SK-N-SH treated with all-trans-retinoic acid at 6 μM for 48 hours (cell line): ENCODE results near the gene BLMH.

ENCODE experiments used
- ATAC-seq: fragments of 200-7000 bp; cut with Tn5 transposase; 3 replicates; pipeline ENCODE4 v1.9.1; 2020; ENCODE audit warnings: mild to moderate bottlenecking, moderate library complexity
- ARNTL ChIP-seq: fragments of 450-650 bp; formaldehyde crosslinking; IDR thresholded peaks from 2 replicates; pipeline ENCODE4 v1.5.0; 2020; ENCODE audit warnings: low read depth, mild to moderate bottlenecking, moderate library complexity, borderline replicate concordance
- BACH2 ChIP-seq: fragments of 250-450 bp; sonication (Bioruptor Pico); IDR thresholded peaks from 2 replicates; pipeline ENCODE4 v1.9.0; 2021; ENCODE audit warnings: mild to moderate bottlenecking, borderline replicate concordance
- CREB5 ChIP-seq: fragments of 250-450 bp; sonication (Bioruptor Pico); IDR thresholded peaks from 2 replicates; pipeline ENCODE4 v1.5.1; 2020; ENCODE audit warnings: low read depth, mild to moderate bottlenecking, moderate library complexity
- ESRRG ChIP-seq: fragments of 250-450 bp; sonication (Bioruptor Pico); IDR thresholded peaks from 2 replicates; pipeline ENCODE4 v1.6.1; 2021; ENCODE audit warnings: mild to moderate bottlenecking
- GLIS3 ChIP-seq: fragments of 250-450 bp; sonication (Bioruptor Pico); IDR thresholded peaks from 2 replicates; pipeline ENCODE4 v1.5.0; 2020; ENCODE audit warnings: mild to moderate bottlenecking, moderate library complexity
- OSR1 ChIP-seq: fragments of 250-450 bp; sonication (Bioruptor Pico); IDR thresholded peaks from 2 replicates; pipeline ENCODE4 v1.8.0; 2022; ENCODE audit warnings: moderate library complexity, mild to moderate bottlenecking, inconsistent platforms
- POU6F1 ChIP-seq: fragments of 250-450 bp; sonication (Bioruptor Pico); IDR thresholded peaks from 2 replicates; pipeline ENCODE4 v1.8.0; 2021; ENCODE audit warnings: low read depth, mild to moderate bottlenecking, moderate library complexity, borderline replicate concordance
- PPARA ChIP-seq: fragments of 250-450 bp; sonication (Bioruptor Pico); IDR thresholded peaks from 2 replicates; pipeline ENCODE4 v1.5.0; 2020; ENCODE audit warnings: mild to moderate bottlenecking, borderline replicate concordance
- RARB ChIP-seq: fragments of 250-450 bp; sonication (Bioruptor Pico); IDR thresholded peaks from 2 replicates; pipeline ENCODE4 v1.8.0; 2021; ENCODE audit warnings: mild to moderate bottlenecking, moderate library complexity
- SNAI2 ChIP-seq: fragments of 250-450 bp; sonication (Bioruptor Pico); IDR thresholded peaks from 2 replicates; pipeline ENCODE4 v1.5.0; 2020; ENCODE audit warnings: mild to moderate bottlenecking, moderate library complexity
- TCF4 ChIP-seq: fragments of 250-450 bp; sonication (Bioruptor Pico); IDR thresholded peaks from 2 replicates; pipeline ENCODE4 v1.8.0; 2021; ENCODE audit warnings: mild to moderate bottlenecking, moderate library complexity, borderline replicate concordance
- TOX ChIP-seq: fragments of 250-450 bp; sonication (Bioruptor Pico); IDR thresholded peaks from 2 replicates; pipeline ENCODE4 v1.8.0; 2021; ENCODE audit warnings: mild to moderate bottlenecking, moderate library complexity, borderline replicate concordance
- TSHZ2 ChIP-seq: fragments of 250-450 bp; sonication (Bioruptor Pico); IDR thresholded peaks from 2 replicates; pipeline ENCODE4 v1.5.0; 2020; ENCODE audit warnings: mild to moderate bottlenecking, moderate library complexity
- ZC3H10 ChIP-seq: fragments of 250-450 bp; sonication (Bioruptor Pico); IDR thresholded peaks from 2 replicates; pipeline ENCODE4 v1.5.1; 2021; ENCODE audit warnings: mild to moderate bottlenecking, moderate library complexity
- ZFP3 ChIP-seq: fragments of 250-450 bp; sonication (Bioruptor Pico); IDR thresholded peaks from 2 replicates; pipeline ENCODE4 v1.5.0; 2020; ENCODE audit warnings: mild to moderate bottlenecking, moderate library complexity
- ZFP30 ChIP-seq: fragments of 450-650 bp; formaldehyde crosslinking; IDR thresholded peaks from 2 replicates; pipeline ENCODE4 v1.5.0; 2022; ENCODE audit warnings: mild to moderate bottlenecking, moderate library complexity
- ZNF565 ChIP-seq: fragments of 450-650 bp; formaldehyde crosslinking; conservative IDR thresholded peaks from 2 replicates; pipeline ENCODE4 v1.5.0; 2020; ENCODE audit warnings: low read depth, mild to moderate bottlenecking, moderate library complexity
- ZNF70 ChIP-seq: fragments of 450-650 bp; formaldehyde crosslinking; IDR thresholded peaks from 2 replicates; pipeline ENCODE4 v1.5.0; 2020; ENCODE audit warnings: mild to moderate bottlenecking, moderate library complexity
- ZNF8 ChIP-seq: fragments of 450-650 bp; formaldehyde crosslinking; IDR thresholded peaks from 2 replicates; pipeline ENCODE4 v1.5.0; 2020; ENCODE audit warnings: mild to moderate bottlenecking, moderate library complexity
- TF ChIP-seq, protein P1 (sequence below): fragments of 250-450 bp; sonication (Bioruptor Pico); IDR thresholded peaks from 2 replicates; pipeline ENCODE4 v1.8.0; 2020; ENCODE audit warnings: mild to moderate bottlenecking, moderate library complexity, borderline replicate concordance
- TF ChIP-seq, protein P2 (sequence below): fragments of 250-450 bp; sonication (Bioruptor Pico); IDR thresholded peaks from 2 replicates; pipeline ENCODE4 v1.5.1; 2021; ENCODE audit warnings: mild to moderate bottlenecking, moderate library complexity

Gene BLMH

DNA sequence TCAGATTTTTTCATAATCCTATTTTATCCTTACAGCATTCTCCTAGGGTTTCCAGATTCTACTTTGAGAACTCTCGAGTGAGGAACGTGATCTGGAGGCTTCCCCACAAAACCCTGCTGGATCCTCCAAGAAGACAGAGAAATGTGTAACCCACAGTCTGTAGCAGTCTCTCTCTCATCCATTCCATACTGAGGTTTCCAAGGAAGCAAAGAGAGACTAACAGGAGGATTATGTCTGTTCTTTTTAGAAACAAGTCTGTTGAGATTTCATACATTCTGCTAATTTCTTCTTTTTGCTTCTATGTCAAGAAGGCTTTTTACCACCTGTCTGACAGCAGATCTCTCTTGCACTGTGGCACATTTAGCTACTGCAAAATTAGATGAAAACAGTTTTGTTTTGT lies 23.4 kb upstream of the BLMH start (continued):
- TF ChIP-seq TSHZ2 (CRISPR knock-in tag) = no peak
- no peak for TF ChIP-seq ARNTL (CRISPR knock-in tag)
- no peak for TF ChIP-seq POU6F1 (CRISPR knock-in tag)
- TF ChIP-seq ZNF8 (CRISPR knock-in tag) = no peak
- TF ChIP-seq ZNF70 = no peak
- no peak for TF ChIP-seq ZFP30 (CRISPR knock-in tag)
- TF ChIP-seq TOX = no peak

GRCh38 chr17:30314474-30314873 lies 22.7 kb upstream of the BLMH start:
- ATAC-seq = no peak

More at GRCh38 chr17:30314474-30314873, 22.7 kb upstream of the BLMH start:
- no peak for TF ChIP-seq ZC3H10 (CRISPR knock-in tag)
- no peak for TF ChIP-seq TSHZ2 (CRISPR knock-in tag)
- no peak for TF ChIP-seq PPARA (CRISPR knock-in tag)
- TF ChIP-seq, protein P1, sequence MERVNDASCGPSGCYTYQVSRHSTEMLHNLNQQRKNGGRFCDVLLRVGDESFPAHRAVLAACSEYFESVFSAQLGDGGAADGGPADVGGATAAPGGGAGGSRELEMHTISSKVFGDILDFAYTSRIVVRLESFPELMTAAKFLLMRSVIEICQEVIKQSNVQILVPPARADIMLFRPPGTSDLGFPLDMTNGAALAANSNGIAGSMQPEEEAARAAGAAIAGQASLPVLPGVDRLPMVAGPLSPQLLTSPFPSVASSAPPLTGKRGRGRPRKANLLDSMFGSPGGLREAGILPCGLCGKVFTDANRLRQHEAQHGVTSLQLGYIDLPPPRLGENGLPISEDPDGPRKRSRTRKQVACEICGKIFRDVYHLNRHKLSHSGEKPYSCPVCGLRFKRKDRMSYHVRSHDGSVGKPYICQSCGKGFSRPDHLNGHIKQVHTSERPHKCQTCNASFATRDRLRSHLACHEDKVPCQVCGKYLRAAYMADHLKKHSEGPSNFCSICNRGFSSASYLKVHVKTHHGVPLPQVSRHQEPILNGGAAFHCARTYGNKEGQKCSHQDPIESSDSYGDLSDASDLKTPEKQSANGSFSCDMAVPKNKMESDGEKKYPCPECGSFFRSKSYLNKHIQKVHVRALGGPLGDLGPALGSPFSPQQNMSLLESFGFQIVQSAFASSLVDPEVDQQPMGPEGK (CRISPR knock-in tag) = no peak
- TF ChIP-seq SNAI2 (CRISPR knock-in tag) = no peak
- no peak for TF ChIP-seq TCF4
- TF ChIP-seq, protein P2, sequence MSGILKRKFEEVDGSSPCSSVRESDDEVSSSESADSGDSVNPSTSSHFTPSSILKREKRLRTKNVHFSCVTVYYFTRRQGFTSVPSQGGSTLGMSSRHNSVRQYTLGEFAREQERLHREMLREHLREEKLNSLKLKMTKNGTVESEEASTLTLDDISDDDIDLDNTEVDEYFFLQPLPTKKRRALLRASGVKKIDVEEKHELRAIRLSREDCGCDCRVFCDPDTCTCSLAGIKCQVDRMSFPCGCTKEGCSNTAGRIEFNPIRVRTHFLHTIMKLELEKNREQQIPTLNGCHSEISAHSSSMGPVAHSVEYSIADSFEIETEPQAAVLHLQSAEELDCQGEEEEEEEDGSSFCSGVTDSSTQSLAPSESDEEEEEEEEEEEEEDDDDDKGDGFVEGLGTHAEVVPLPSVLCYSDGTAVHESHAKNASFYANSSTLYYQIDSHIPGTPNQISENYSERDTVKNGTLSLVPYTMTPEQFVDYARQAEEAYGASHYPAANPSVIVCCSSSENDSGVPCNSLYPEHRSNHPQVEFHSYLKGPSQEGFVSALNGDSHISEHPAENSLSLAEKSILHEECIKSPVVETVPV (CRISPR knock-in tag) = no peak
- TF ChIP-seq GLIS3 = no peak
- TF ChIP-seq ZNF8 (CRISPR knock-in tag) = no peak
- TF ChIP-seq ZFP30 (CRISPR knock-in tag) = no peak
- no peak for TF ChIP-seq ZNF70
- no peak for TF ChIP-seq TOX
- no peak for TF ChIP-seq ZNF565
- no peak for TF ChIP-seq ZFP3 (CRISPR knock-in tag)
- no peak for TF ChIP-seq RARB (CRISPR knock-in tag)
- TF ChIP-seq ESRRG (CRISPR knock-in tag) = no peak
- TF ChIP-seq BACH2 = no peak
- TF ChIP-seq OSR1 (CRISPR knock-in tag) = no peak
- TF ChIP-seq ARNTL (CRISPR knock-in tag) = no peak
- TF ChIP-seq CREB5 (CRISPR knock-in tag) = no peak
- TF ChIP-seq, all 23 proteins: peak for 0
